ENCODE results near the gene PORCN.

The PORCN gene

GRCh38 chrX:48558271-48558670 is 49.5 kb downstream of the PORCN start:
- Histone ChIP-seq H3F3A (ENCODE audit: insufficient read depth, low read length) (no peaks in the 10 kb centered on the region), H3K36me3 (ENCODE audit: insufficient read depth, low read length) (peaks cover 31% of the 10 kb centered on the region), H3K4me1 (ENCODE audit: insufficient read depth, low read length, severe bottlenecking) (no peaks in the 10 kb centered on the region), H3K27me3 (ENCODE audit: insufficient read depth, low read length) (no peaks in the 10 kb centered on the region), H3K27ac (ENCODE audit: low read depth, low read length, poor library complexity, severe bottlenecking) (no peak overlapping the region), H3K9me2 (ENCODE audit: low read depth, low read length) (no peaks in the 10 kb centered on the region), H2AFZ (ENCODE audit: low read length) (no peak overlapping the region), H3K4me3 (ENCODE audit: low read depth, low read length, poor library complexity, severe bottlenecking) (no peak overlapping the region), H3K9me3 (ENCODE audit: low read length) (no peaks in the 10 kb centered on the region), H3K4me2 (ENCODE audit: low read length) (no peak overlapping the region), H3K9ac (ENCODE audit: low read length) (no peak overlapping the region), H4K20me1 (ENCODE audit: insufficient read depth, low read length) (no peaks in the 10 kb centered on the region), H3K79me2 (ENCODE audit: insufficient read depth, low read length) (no peaks in the 10 kb centered on the region)
- TF ChIP-seq CTCF (IDR thresholded peaks at IDR 0.05; ENCODE audit: low read length) = no peak
- no peak for TF ChIP-seq EZH2 (IDR thresholded peaks at IDR 0.05; ENCODE audit: borderline replicate concordance, low read length)

GRCh38 chrX:48559636-48560035 is 50.8 kb downstream of the PORCN start:
- H3K4me3 ChIP-seq (ENCODE audit: low read depth, low read length, poor library complexity, severe bottlenecking) = no peak overlapping the region
- H3K9ac ChIP-seq (ENCODE audit: low read length) = no peak overlapping the region
- no peaks in the 10 kb centered on the region for H4K20me1 ChIP-seq (ENCODE audit: insufficient read depth, low read length)
- H3K9me3 ChIP-seq (ENCODE audit: low read length) = no peaks in the 10 kb centered on the region
- no peak overlapping the region for H3K4me2 ChIP-seq (ENCODE audit: low read length)
- H3K27me3 ChIP-seq (ENCODE audit: insufficient read depth, low read length) = no peaks in the 10 kb centered on the region
- no peak overlapping the region for H3K27ac ChIP-seq (ENCODE audit: low read depth, low read length, poor library complexity, severe bottlenecking)
- H3K79me2 ChIP-seq (ENCODE audit: insufficient read depth, low read length) = no peaks in the 10 kb centered on the region
- no peaks in the 10 kb centered on the region for H3F3A ChIP-seq (ENCODE audit: insufficient read depth, low read length)
- TF ChIP-seq CTCF (IDR thresholded peaks at IDR 0.05; ENCODE audit: low read length) (no peak), EZH2 (IDR thresholded peaks at IDR 0.05; ENCODE audit: borderline replicate concordance, low read length) (no peak)
- peaks cover 30% of the 10 kb centered on the region for H3K36me3 ChIP-seq (ENCODE audit: insufficient read depth, low read length)
- no peaks in the 10 kb centered on the region for H3K9me2 ChIP-seq (ENCODE audit: low read depth, low read length)
- no peaks in the 10 kb centered on the region for H3K4me1 ChIP-seq (ENCODE audit: insufficient read depth, low read length, severe bottlenecking)
- H2AFZ ChIP-seq (ENCODE audit: low read length) = no peak overlapping the region

- Histone ChIP-seq H3K4me3 (ENCODE audit: low read depth, low read length, poor library complexity, severe bottlenecking) (no peak overlapping the region), H3K27ac (ENCODE audit: low read depth, low read length, poor library complexity, severe bottlenecking) (no peak overlapping the region), H3K36me3 (ENCODE audit: insufficient read depth, low read length) (peaks cover 26% of the 10 kb centered on the region)
Observed at GRCh38 chrX:48560056-48560455, 51.3 kb downstream of the PORCN start.

More at GRCh38 chrX:48560056-48560455, 51.3 kb downstream of the PORCN start:
- no peak overlapping the region for H2AFZ ChIP-seq (ENCODE audit: low read length)
- no peaks in the 10 kb centered on the region for H3K79me2 ChIP-seq (ENCODE audit: insufficient read depth, low read length)
- H3K4me1 ChIP-seq (ENCODE audit: insufficient read depth, low read length, severe bottlenecking) = no peaks in the 10 kb centered on the region
- no peaks in the 10 kb centered on the region for H4K20me1 ChIP-seq (ENCODE audit: insufficient read depth, low read length)
- H3K9me3 ChIP-seq (ENCODE audit: low read length) = no peaks in the 10 kb centered on the region
- TF ChIP-seq CTCF (IDR thresholded peaks at IDR 0.05; ENCODE audit: low read length) (no peak), EZH2 (IDR thresholded peaks at IDR 0.05; ENCODE audit: borderline replicate concordance, low read length) (no peak)
- H3K4me2 ChIP-seq (ENCODE audit: low read length) = no peak overlapping the region
- H3K9ac ChIP-seq (ENCODE audit: low read length) = no peak overlapping the region
- H3F3A ChIP-seq (ENCODE audit: insufficient read depth, low read length) = no peaks in the 10 kb centered on the region
- H3K9me2 ChIP-seq (ENCODE audit: low read depth, low read length) = no peaks in the 10 kb centered on the region
- H3K27me3 ChIP-seq (ENCODE audit: insufficient read depth, low read length) = no peaks in the 10 kb centered on the region
